ENCODE results near the gene RCN1.

DNA sequence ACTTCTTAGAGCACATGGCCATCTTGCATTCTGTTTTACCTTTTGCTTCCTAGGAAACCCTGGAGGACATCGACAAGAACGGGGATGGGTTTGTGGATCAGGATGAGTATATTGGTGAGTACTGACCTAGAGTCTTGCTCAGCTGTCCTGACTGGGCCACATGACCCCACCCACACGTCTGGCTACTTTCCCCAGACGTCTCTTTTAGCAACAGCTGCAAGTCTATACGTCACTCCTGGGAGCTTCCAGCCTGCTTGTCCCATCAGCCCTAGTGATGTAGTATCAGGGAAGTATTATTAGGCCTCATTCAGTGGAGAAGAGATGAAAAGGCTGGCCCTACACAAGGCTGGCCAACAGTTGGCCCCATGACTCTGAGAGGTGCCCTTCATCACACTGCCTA, 9.6 kb downstream of the RCN1 start:
- TF ChIP-seq, protein P1, sequence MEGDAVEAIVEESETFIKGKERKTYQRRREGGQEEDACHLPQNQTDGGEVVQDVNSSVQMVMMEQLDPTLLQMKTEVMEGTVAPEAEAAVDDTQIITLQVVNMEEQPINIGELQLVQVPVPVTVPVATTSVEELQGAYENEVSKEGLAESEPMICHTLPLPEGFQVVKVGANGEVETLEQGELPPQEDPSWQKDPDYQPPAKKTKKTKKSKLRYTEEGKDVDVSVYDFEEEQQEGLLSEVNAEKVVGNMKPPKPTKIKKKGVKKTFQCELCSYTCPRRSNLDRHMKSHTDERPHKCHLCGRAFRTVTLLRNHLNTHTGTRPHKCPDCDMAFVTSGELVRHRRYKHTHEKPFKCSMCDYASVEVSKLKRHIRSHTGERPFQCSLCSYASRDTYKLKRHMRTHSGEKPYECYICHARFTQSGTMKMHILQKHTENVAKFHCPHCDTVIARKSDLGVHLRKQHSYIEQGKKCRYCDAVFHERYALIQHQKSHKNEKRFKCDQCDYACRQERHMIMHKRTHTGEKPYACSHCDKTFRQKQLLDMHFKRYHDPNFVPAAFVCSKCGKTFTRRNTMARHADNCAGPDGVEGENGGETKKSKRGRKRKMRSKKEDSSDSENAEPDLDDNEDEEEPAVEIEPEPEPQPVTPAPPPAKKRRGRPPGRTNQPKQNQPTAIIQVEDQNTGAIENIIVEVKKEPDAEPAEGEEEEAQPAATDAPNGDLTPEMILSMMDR (IDR thresholded peaks at IDR 0.05; ENCODE audit: insufficient read depth, low read length), result no peak
- TF ChIP-seq, protein P2, sequence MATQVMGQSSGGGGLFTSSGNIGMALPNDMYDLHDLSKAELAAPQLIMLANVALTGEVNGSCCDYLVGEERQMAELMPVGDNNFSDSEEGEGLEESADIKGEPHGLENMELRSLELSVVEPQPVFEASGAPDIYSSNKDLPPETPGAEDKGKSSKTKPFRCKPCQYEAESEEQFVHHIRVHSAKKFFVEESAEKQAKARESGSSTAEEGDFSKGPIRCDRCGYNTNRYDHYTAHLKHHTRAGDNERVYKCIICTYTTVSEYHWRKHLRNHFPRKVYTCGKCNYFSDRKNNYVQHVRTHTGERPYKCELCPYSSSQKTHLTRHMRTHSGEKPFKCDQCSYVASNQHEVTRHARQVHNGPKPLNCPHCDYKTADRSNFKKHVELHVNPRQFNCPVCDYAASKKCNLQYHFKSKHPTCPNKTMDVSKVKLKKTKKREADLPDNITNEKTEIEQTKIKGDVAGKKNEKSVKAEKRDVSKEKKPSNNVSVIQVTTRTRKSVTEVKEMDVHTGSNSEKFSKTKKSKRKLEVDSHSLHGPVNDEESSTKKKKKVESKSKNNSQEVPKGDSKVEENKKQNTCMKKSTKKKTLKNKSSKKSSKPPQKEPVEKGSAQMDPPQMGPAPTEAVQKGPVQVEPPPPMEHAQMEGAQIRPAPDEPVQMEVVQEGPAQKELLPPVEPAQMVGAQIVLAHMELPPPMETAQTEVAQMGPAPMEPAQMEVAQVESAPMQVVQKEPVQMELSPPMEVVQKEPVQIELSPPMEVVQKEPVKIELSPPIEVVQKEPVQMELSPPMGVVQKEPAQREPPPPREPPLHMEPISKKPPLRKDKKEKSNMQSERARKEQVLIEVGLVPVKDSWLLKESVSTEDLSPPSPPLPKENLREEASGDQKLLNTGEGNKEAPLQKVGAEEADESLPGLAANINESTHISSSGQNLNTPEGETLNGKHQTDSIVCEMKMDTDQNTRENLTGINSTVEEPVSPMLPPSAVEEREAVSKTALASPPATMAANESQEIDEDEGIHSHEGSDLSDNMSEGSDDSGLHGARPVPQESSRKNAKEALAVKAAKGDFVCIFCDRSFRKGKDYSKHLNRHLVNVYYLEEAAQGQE (IDR thresholded peaks at IDR 0.05; ENCODE audit: insufficient replicate concordance, low read depth), result no peak
- no peak for TF ChIP-seq SPI1 (IDR thresholded peaks at IDR 0.05; ENCODE audit: borderline replicate concordance, low read depth)
- no peak for TF ChIP-seq POLR2AphosphoS5 (IDR thresholded peaks at IDR 0.05; ENCODE audit: low read depth)
